Stomach (tissue), 9 donors: Measurements from ENCODE around the gene IFI16. TPM values are rescaled to one million over a fixed set of nuclear protein-coding genes. Genes with fewer than 3 reads are reported as not detected.

ENCODE experiments used
- DNase-seq, 2 donors: peaks; one replicate each; pipeline versions ENCODE4 v3.0.0 to v3.0.0-alpha.2; 2013 to 2019
- H3K27ac ChIP-seq, 5 donors: fragments of 200-600 bp in 4 of 5; sonication (generic) in 4 of 5; one replicate each; pipeline ENCODE4 v1.5.1; 2013 to 2019; ENCODE audit warnings: mild to moderate bottlenecking in 1 of 5, moderate library complexity in 1 of 5
- H3K27me3 ChIP-seq, 3 donors: fragments of 200-600 bp; sonication (generic); one replicate each; pipeline ENCODE4 v1.5.1; 2017 to 2019; ENCODE audit warnings: mixed run types in 1 of 3
- H3K36me3 ChIP-seq, 4 donors: fragments of 200-600 bp; sonication (generic); 1 replicate in 3 of 4; 2 replicates in 1 of 4; pipeline ENCODE4 v1.5.1; 2016 to 2019
- H3K4me1 ChIP-seq, 4 donors: fragments of 200-600 bp; sonication (generic); one replicate each; pipeline ENCODE4 v1.5.1; 2016 to 2019
- H3K4me3 ChIP-seq, 4 donors: fragments of 200-600 bp; sonication (generic) in 3 of 4; one replicate each; pipeline ENCODE4 v1.5.1; 2016 to 2019; ENCODE audit warnings: mild to moderate bottlenecking in 1 of 4
- H3K9me3 ChIP-seq, 4 donors: fragments of 200-600 bp; sonication (generic); one replicate each; pipeline ENCODE4 v1.5.1; 2016 to 2019
- CTCF ChIP-seq, 7 experiments: fragments of 450-650 bp in 4 of 7; fragments of 200-600 bp in 3 of 7; sonication (generic) in 3 of 7; IDR thresholded peaks; one replicate each; pipeline ENCODE4 v1.5.1; 2016 to 2019; ENCODE audit warnings: antibody characterized with exemption in 7 of 7, control low read depth in 2 of 7, mild to moderate bottlenecking in 1 of 7
- EP300 ChIP-seq: sonication (generic); formaldehyde crosslinking; IDR thresholded peaks from one replicate; pipeline ENCODE4 v1.6.1; 2017; ENCODE audit warnings: antibody characterized with exemption
- POLR2A ChIP-seq, 4 donors: fragments of 450-650 bp; IDR thresholded peaks; one replicate each; pipeline ENCODE4 v1.6.1; 2016; ENCODE audit warnings: antibody characterized with exemption in 4 of 4, control low read depth in 2 of 4, mild to moderate bottlenecking in 1 of 4, moderate library complexity in 1 of 4
- POLR2AphosphoS5 ChIP-seq, 3 donors: sonication (generic); formaldehyde crosslinking; IDR thresholded peaks; one replicate each; pipeline ENCODE4 v1.6.1; 2016; ENCODE audit warnings: antibody characterized with exemption in 3 of 3
- WGBS, 5 donors: extraction: QIAGEN DNeasy Blood & Tissue Kit in 3 of 5; methylation state at CpG; one replicate each; pipeline versions ENCODE4 v1.1.5 to v1.1.7; 2013 to 2018; 5-methylcytosine and 5-hydroxymethylcytosine counted together
- intact Hi-C: fragments of 100-400 bp; cut with DNase I; formaldehyde crosslinking; loops from one replicate; pipeline ENCODE4 v1.15.1; 2023; ENCODE audit warnings: low total_unique reads
- polyA plus RNA-seq, 3 donors: library from polyadenylated mRNA; stranded (reverse); fragments of 200-250 nt; gene quantifications; one replicate each; pipeline ENCODE4 v1.2.3, GENCODE V29; 2013
- total RNA-seq, 5 donors: library from RNA; depleted of rRNA; stranded (reverse); fragments of >200 nt; gene quantifications; one replicate each; pipeline versions ENCODE4 v1.1.0 to v1.2.3, GENCODE V29; 2014 to 2016
- donor health status: healthy with polysubstance abuse.
- donor health status: Bipolar disorder and iron deficiency.
- donor health status: healthy.

The IFI16 gene
- total and polyA plus RNA-seq, 8 donors, result 24.3 to 113 (median 41.0) TPM

GRCh38 chr1:159081626-159082025 is 71.9 kb downstream of the IFI16 start:
- Histone ChIP-seq H3K36me3 (no peaks in the 10 kb centered on the region), H3K9me3 (no peaks in the 10 kb centered on the region), H3K27ac (no peak overlapping the region), H3K4me1 (no peaks in the 10 kb centered on the region), H3K27me3 (no peaks in the 10 kb centered on the region), H3K4me3 (no peak overlapping the region)
- no peak for TF ChIP-seq POLR2AphosphoS5 (IDR thresholded peaks at IDR 0.05)
- TF ChIP-seq POLR2A (IDR thresholded peaks at IDR 0.05), result no peak
- TF ChIP-seq CTCF (IDR thresholded peaks at IDR 0.05), result no peak
- TF ChIP-seq EP300, result no peak
- WGBS, 5 donors, result 61 to 83% (median 76%) methylated on average over 1 of the region's 1 CpG
- no peak for DNase-seq
- intact Hi-C loops, result no loop called here

DNA sequence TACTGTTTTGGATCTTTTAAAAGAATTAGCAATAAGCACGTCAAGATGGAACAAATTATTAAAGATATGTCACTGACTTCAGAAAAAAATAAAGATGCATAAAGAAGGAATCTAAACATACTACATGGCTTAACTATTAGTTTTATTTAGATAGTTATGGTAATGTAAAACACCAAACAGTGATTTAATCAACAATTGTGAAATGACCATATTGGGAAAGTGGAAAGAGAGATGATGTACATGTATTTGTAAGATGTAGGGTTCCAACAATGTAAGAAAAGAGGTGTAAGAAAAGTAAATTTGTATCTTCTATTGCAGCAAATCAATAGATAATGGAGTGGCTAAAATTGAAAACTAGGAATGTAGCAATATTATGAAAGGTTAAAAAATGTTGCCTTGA is 73.3 kb downstream of the IFI16 start:
- intact Hi-C loops, result no loop called here

DNA sequence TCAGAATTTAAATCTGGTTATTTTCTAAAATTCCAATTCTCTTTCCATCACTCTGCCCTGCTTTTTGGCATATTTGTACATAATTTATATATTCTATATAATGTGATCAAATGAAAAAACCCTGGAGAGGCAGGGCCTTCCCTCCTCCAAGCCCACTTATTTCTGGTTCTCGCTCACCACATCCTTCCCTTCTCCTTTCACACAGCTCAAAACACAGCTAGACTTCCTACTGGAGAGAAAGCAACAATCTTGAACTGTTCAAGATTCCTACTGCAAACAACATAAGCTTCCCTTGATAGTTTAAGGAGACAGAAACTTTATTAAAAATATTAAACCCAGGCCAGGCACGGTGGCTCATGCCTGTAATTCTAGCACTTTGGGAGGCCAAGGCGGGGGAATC is 74.4 kb downstream of the IFI16 start:
- Histone ChIP-seq H3K27ac (peak overlapping the region in 2 of 5 donors; percentile 56 to 62), H3K36me3 (no peaks in the 10 kb centered on the region), H3K4me1 (no peaks in the 10 kb centered on the region), H3K27me3 (no peaks in the 10 kb centered on the region), H3K9me3 (no peaks in the 10 kb centered on the region), H3K4me3 (no peak overlapping the region)
- WGBS, 5 donors, result 76 to 84% (median 83%) methylated on average over 3 of the region's 3 CpGs
- no peak for TF ChIP-seq POLR2AphosphoS5 (IDR thresholded peaks at IDR 0.05)
- DNase-seq, result no peak
- intact Hi-C loops, result no loop called here

More for the DNA sequence above, 73.3 kb downstream of the IFI16 start:
- Histone ChIP-seq H3K36me3 (no peaks in the 10 kb centered on the region), H3K27me3 (no peaks in the 10 kb centered on the region), H3K27ac (no peak overlapping the region), H3K4me1 (no peaks in the 10 kb centered on the region), H3K4me3 (no peak overlapping the region), H3K9me3 (no peaks in the 10 kb centered on the region)
- DNase-seq, result no peak
- WGBS, 5 donors, result 74 to 97% (median 91%) methylated on average over 1 of the region's 1 CpG
- TF ChIP-seq EP300 (no peak), POLR2AphosphoS5 (IDR thresholded peaks at IDR 0.05) (no peak), POLR2A (IDR thresholded peaks at IDR 0.05) (no peak), CTCF (IDR thresholded peaks at IDR 0.05) (no peak)

DNA sequence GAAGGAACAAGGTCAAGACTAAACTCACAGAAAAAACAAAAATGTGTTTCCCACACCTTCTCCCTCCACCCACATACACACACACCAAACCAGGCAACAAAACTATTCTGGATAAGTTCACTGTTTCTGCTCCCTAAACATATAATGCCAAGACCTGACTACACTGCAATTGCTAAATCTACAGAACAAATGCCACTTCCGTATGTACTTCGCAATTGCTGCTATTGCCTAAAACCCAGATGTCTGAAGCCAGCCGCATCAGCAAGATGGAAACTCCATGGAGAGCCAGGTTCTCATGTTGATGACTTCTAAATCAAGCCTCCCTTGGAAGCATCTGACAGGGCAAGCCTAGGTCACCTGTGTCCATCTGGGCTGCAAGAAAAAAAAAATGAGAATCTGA is 75.2 kb downstream of the IFI16 start:
- intact Hi-C loops, result no loop called here
- no peak overlapping the region for H3K4me3 ChIP-seq
- DNase-seq, result no peak

More for the DNA sequence above, 75.2 kb downstream of the IFI16 start:
- Histone ChIP-seq H3K27ac (peak overlapping the region in 2 of 5 donors; percentile 56 to 62), H3K4me1 (no peaks in the 10 kb centered on the region), H3K27me3 (no peaks in the 10 kb centered on the region), H3K36me3 (no peaks in the 10 kb centered on the region), H3K9me3 (no peaks in the 10 kb centered on the region)
- 82 to 93% (median 91%) methylated on average over 3 of the region's 3 CpGs for WGBS, 5 donors
- TF ChIP-seq CTCF (IDR thresholded peaks at IDR 0.05) (no peak), POLR2A (IDR thresholded peaks at IDR 0.05) (no peak), POLR2AphosphoS5 (IDR thresholded peaks at IDR 0.05) (no peak), EP300 (no peak)
